Subcutaneous adipose tissue (tissue), 4 donors: Measurements from ENCODE around the gene JARID2. TPM values are rescaled to one million over a fixed set of nuclear protein-coding genes. Genes with fewer than 3 reads are reported as not detected.

Experiments
- total RNA-seq, 4 donors: library from RNA; depleted of rRNA; stranded (reverse); fragments of >200 nt; gene quantifications; one replicate each; pipeline ENCODE4 v1.1.0, GENCODE V29; 2016
- TF ChIP-seq, protein P1 (sequence below): fragments of 450-650 bp; IDR thresholded peaks from one replicate; pipeline ENCODE4 v1.5.1; 2016; ENCODE audit warnings: low read depth, mild to moderate bottlenecking, control low read depth, antibody characterized with exemption, moderate library complexity

The JARID2 gene
- total RNA-seq, 4 donors from 2014 or later: 9.8 to 17.2 (median 12.1) TPM

DNA sequence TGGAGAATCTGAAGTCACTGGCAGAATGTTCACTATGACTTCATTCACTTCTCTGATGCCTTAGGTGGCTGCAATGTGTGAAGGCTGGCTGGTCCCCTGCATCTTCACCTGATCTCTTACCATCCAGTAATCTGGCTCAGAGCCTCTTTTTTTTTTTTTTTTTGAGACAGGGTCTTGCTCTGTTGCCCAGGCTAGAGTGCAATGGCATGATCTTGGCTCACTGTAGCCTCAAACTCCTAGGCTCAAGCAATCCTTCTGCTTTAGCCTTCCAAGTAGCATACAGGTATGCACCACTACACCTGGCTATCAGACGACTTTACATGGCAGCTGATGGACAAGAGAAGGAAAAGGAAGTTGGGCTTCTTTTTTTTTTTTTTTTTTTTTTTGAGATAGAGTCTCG is 25.8 kb upstream of the JARID2 start:
- TF ChIP-seq, protein P1, sequence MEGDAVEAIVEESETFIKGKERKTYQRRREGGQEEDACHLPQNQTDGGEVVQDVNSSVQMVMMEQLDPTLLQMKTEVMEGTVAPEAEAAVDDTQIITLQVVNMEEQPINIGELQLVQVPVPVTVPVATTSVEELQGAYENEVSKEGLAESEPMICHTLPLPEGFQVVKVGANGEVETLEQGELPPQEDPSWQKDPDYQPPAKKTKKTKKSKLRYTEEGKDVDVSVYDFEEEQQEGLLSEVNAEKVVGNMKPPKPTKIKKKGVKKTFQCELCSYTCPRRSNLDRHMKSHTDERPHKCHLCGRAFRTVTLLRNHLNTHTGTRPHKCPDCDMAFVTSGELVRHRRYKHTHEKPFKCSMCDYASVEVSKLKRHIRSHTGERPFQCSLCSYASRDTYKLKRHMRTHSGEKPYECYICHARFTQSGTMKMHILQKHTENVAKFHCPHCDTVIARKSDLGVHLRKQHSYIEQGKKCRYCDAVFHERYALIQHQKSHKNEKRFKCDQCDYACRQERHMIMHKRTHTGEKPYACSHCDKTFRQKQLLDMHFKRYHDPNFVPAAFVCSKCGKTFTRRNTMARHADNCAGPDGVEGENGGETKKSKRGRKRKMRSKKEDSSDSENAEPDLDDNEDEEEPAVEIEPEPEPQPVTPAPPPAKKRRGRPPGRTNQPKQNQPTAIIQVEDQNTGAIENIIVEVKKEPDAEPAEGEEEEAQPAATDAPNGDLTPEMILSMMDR: no peak

- TF ChIP-seq, protein P1: no peak
These were observed 18.0 kb upstream of the JARID2 start for GRCh38 chr6:15227827-15228318.

GRCh38 chr6:15230827-15231226 is 15.0 kb upstream of the JARID2 start:
- TF ChIP-seq, protein P1: no peak

DNA sequence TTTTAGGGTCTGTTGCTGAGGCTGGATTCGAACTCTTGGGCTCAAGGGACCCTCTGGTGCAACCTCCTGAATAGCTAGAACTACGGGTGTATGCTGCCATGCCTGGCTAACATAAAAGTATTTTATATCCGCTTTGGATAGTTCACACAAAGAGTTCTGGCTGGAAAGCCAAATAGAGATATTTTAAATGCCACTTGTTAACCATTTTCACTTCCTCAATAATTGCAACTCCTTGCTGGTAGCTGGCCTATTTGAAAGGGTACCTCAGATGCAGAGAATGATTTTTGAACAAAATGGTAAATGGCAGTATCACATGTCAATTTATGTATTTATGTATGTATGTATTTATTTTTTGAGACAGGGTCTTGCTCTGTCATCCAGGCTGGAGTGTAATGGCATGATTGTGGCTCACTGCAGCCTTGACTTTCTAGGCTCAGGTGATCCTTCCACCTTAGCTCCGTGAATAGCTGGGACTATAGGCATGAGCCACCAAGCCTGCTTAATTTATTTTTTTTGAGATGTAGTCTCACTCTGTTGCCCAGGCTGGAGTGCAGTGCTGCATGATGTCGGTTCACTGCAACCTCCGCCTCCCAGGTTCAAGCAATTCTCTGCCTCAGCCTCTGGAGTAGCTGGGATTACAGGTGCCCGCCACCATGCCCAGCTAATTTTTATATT is 12.9 kb upstream of the JARID2 start:
- TF ChIP-seq, protein P1: no peak

GRCh38 chr6:15234068-15234758 is 11.7 kb upstream of the JARID2 start:
- TF ChIP-seq, protein P1: no peak

- TF ChIP-seq, protein P1: no peak
These were observed 6.1 kb upstream of the JARID2 start for GRCh38 chr6:15239616-15240364.

DNA sequence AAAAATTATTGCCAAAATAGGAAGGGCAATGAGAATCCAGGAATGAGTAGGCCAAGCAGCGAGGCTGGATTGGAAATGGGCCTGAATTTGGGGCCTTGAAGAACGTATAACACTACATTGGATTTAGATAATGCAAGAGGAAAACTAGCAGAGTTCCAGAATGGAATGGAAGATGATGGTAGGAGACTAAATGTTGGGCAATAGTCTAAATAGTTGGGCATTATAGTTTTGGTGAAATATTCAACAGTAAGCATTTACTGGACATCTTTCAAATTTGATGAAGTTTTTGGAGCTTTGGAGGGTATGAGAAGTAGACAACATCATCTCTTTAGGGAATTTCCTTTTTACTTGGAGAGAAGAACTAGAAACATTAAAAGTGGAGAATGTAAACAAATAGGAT is 3.4 kb upstream of the JARID2 start:
- TF ChIP-seq, protein P1: no peak
